NCI-H2227 (cell line): ENCODE data around the gene COA5.

Source experiments
- DNase-seq: peaks from one replicate; lab custom pipeline; 2025; ENCODE audit not compliant: unreplicated experiment; lab: John Stamatoyannopoulos, UW

Gene COA5

GRCh38 chr2:98608116-98608961, at the start of gene COA5, which contains the start of gene UNC50:
Gene COA5, minus strand, starts transcription at chr2:98608512. Its CDS starts 107 bp downstream, at chr2:98608405.
Gene UNC50, plus strand, starts transcription at chr2:98608589. Its CDS starts 1,171 bp downstream, at chr2:98609760.
- peak; percentile 94 for DNase-seq

- DNase-seq: no peak
Measured at GRCh38 chr2:98656800-98657199, 48.5 kb upstream of the COA5 start.

GRCh38 chr2:98654699-98655495, 46.6 kb upstream of the COA5 start:
- peak; percentile 9 for DNase-seq

- DNase-seq: no peak
Measured at GRCh38 chr2:98650998-98651397, 42.7 kb upstream of the COA5 start.

- DNase-seq: no peak
Measured at GRCh38 chr2:98649992-98650375, 41.7 kb upstream of the COA5 start.

GRCh38 chr2:98649135-98649991, 41.1 kb upstream of the COA5 start:
- peak; percentile 86 for DNase-seq

- no peak for DNase-seq
Measured at GRCh38 chr2:98648451-98648850, 40.1 kb upstream of the COA5 start.

DNA sequence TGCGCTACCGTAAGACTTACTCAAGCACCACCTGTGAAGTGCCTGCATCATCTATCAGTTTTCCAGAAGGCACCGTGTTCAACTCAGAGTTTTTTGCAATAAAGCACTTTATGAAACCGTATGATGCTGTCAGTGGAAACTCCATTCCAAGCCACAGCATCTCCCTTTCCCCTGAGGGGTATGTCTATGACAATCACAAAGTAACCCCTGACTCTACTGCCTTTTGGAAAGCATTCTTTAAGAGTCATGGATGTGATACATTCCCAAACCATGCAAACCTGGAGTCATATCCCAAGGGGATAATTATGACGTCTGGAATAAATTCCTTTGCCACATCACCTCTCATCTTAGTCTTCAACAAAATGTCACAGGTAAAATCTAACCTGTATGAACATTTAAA, 39.3 kb upstream of the COA5 start:
- DNase-seq: no peak

- DNase-seq: no peak
Measured at GRCh38 chr2:98643496-98644100, 35.3 kb upstream of the COA5 start.

DNA sequence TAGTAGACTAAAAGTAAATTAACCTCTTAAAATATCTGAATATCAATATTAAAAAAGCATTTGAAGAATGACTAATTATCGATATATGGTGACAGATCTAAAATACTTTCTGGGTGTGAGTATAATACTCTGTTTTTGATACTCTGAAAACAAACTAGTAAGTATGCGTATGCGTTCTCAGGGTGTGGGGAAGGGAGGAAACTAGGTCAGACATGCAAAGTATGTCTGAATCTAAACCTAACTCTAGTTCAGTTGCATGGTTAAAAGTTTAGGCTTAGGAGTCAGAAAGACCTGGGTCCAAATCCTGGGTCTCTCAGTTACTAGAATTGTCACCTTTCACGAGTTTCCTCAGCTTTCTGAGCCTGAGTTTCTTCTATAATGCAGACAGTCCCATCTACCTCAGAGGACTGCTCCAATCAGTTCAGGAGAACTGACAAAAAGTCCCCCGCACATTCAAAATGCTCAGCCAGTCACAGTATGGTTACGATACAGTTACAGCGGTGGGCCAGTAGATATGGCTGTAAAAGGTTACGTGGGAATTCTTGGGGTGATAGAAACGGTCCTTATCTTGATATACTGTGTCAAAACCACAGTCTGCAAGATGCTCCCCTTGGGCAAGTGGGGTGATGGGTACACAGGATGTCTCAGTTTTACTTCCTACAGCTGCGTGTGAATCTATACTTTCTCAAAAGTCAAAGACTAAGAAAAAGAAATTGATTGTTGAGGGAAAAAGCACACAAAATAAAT, 29.3 kb upstream of the COA5 start:
- no peak for DNase-seq

GRCh38 chr2:98634406-98635092, 26.2 kb upstream of the COA5 start:
- no peak for DNase-seq

DNA sequence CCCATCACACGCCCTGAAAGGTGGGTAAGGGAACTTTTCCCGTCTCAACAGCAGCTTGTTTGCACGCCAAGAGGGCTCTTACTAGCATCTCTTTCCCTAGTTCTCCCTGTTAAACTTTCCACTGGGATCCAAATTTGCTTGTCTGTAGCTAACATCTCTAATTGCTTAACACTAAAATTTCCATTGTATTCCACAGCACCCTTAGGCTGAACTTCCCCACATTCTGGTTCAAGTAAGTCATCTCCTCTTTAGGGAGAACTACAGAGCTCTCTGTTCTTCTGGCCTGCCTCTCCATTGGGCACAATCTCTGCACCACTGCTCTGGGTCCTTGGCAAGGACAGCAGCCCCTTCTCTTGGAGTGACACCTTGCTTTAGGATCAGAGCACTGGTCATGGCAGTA, 24.0 kb upstream of the COA5 start:
- DNase-seq: no peak

GRCh38 chr2:98623657-98624056, 15.3 kb upstream of the COA5 start:
- DNase-seq: no peak

GRCh38 chr2:98617149-98617548, 8.8 kb upstream of the COA5 start:
- DNase-seq: no peak

DNA sequence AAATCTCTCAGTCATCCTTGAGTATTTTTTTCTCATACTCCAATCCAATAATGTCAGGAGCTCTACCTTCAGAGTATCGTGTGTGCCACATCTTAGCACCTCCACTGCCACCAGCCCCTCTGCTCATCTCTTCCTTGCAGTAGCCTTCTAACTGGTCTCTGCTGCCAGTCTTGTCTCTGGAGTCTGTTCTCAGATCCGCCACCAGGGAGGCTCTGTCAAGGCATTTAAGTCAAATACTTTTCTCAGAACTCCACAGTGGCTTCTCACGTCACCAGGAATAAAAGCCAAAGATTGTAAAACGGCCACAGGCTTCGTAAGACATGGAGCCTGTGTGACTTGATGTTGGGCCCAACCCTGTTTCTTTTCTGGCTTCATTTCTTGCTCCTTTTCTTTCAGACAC, 7.2 kb upstream of the COA5 start:
- DNase-seq: no peak

DNA sequence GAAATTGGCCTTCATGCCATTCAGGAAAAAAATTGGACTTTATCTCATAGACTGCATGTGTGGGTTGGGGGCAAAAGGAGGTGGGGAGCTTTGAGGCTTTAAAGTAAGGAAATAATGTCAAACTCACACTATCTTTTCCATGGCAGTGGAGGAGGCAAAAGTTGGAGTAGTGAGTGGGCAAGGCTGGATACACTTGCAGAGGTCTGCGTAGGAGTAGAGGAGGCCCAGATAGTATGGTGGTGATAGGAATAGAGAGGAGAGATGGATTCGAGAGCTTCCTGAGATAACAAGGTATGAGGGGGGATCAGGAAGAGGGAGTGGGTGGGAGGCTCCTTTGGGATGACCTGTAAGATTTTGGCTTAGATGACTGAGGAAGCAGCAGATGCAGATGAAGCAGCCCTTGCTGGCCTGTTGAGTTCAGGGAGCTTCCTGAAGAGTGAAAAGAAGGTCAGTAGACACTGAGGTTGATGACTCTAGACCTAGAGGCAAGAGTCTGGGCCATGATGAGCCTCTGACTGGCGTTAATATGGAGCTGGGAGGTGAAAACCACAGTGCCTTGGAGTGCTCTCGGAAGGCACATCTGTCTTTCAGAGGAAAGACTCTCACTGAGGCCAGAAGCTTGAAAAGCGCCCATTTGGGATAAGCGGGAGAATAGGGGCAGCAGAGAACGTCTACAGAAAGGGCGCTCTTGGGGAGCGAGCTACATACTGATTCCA, 5.9 kb upstream of the COA5 start:
- DNase-seq: no peak

DNA sequence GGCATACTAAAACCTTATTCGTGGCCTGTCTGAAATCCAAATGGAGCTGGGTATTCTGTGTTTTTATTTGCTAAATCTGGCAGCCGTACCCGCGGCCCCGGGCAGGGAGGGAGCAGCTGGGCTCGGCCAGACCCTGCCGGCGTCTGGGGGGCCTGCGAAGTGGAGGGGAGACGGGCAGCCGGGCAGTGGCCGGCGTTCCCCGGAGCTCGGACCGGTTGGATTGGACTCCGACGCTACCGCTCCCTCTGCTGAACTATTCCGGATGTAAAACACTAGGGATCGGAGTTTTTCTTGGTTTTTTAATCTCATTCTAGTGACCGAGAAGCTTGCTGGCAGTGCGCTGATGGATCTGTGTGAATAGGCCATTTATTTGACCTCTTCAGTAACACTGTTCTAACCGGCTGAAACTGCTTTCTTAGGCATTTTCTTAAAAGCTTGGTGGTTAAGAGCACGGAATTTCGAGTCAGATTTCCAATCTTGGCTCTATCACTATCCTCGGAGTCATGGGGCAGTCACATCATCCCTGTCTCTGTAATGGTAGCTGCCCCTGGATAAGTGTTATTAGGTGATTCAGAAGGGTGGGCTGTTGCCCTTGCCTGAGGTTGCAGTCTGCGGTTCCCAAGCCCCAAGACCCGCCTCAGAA, 771 bp upstream of the COA5 start:
- peak; percentile 32 for DNase-seq

DNA sequence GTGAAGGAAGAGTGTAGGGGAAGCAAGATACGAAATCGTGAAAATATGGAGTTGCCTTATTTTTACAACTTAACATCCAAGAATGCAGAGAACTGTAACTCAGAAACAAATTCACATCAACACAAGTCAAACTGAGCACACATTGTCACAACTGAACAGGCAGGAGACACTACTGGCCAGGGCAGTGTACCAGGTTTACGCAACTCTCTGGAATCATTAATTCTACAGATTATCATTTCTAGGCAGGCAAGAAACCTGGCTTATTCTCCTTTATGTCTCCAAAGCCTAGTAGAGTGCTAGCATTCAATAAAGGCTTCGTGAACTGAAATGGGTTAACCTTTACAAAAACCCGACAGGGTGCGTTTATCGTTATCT, 584 bp downstream of the COA5 start:
- DNase-seq: no peak
